ENCODE measurements around the gene IFT74.

GRCh38 chr9:27005491-27005890, 49.3 kb downstream of the IFT74 start, which contains the start of gene LRRC19:
- TF ChIP-seq CTCF (IDR thresholded peaks at IDR 0.05 in 4 of 5, conservative IDR thresholded peaks at IDR 0.05 in 1 of 5) (no peak), POLR2A (IDR thresholded peaks at IDR 0.05) (no peak)
